OCI-LY1 (cell line): ENCODE data around the gene BHLHE23.

Experiments
- CTCF ChIP-seq: fragments of 200-600 bp; sonication (generic), shearing (Covaris generic); IDR thresholded peaks from 2 replicates; pipeline ENCODE4 v1.5.1; 2017; ENCODE audit warnings: mild to moderate bottlenecking, antibody characterized with exemption, low read length, moderate library complexity, mixed read lengths
- EZH2 ChIP-seq: fragments of 200-600 bp; sonication (generic), shearing (Covaris generic); IDR thresholded peaks from 2 replicates; pipeline ENCODE4 v1.8.0; 2017; ENCODE audit warnings: borderline replicate concordance, mixed run types, mild to moderate bottlenecking, antibody characterized with exemption, low read length, moderate library complexity, mixed read lengths

GRCh38 chr20:63015147-63015661 lies 8.4 kb upstream of the BHLHE23 start:
- TF ChIP-seq CTCF (no peak), EZH2 (no peak)
